ENCODE data around the gene MPDZ. TPM values are rescaled to one million over a fixed set of nuclear protein-coding genes. Genes with fewer than 3 reads are reported as not detected.

MPDZ gene
- total and polyA plus RNA-seq, 8 donors, result 25.9 to 77.7 (median 70.1) TPM

DNA sequence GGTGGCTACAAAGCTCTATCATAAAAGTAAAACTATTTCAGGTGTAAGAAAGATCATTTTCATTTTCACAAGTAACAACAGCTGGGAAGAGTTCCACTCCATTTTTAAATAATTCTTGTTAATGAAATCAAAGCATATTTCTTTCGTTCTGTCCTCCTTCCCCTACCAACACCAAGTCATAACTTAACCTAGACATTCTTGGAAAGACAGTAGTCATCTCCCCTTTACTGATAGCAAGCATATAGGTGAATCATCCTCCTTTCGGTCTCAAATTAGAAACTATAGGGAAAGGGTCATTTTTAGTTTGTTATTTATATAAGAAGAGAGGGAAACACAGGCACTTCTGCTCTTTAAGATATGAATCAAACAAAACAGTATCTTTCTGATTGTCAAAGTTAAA lies 38.2 kb downstream of the MPDZ start:
- no peak overlapping the region for H3K27ac ChIP-seq
- ATAC-seq, result no peak
- no peaks in the 10 kb centered on the region for H3K9me3 ChIP-seq
- no peaks in the 10 kb centered on the region for H3K4me1 ChIP-seq
- H3K4me3 ChIP-seq, result no peak overlapping the region
- TF ChIP-seq CTCF (IDR thresholded peaks at IDR 0.05), result no peak
- intact Hi-C loops (cut with DNase I), result no loop called here
- H3K27me3 ChIP-seq, result no peaks in the 10 kb centered on the region
- H3K36me3 ChIP-seq, result no peaks in the 10 kb centered on the region
- no peak for DNase-seq

DNA sequence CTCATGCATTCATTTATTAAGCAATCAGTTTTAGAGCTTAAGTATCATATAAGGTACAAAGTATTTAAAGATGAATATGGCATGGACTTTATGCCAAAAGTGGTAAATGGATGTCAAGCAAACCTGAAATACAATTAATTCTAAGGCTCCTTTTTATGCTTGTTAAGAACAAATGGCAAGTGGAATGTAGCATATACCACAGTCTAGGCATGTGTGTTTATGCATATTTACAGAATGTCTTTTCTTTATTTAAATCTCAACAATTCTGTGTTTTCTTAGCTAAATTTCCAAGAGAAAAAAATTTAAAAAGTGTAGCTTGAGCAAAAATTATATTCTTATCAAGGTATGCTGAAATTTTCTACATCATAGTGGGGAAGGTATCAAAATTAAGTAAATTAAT lies 39.8 kb downstream of the MPDZ start:
- TF ChIP-seq CTCF (IDR thresholded peaks at IDR 0.05), result no peak
- H3K27ac ChIP-seq, result no peak overlapping the region
- no peak overlapping the region for H3K4me3 ChIP-seq
- DNase-seq (no peak), ATAC-seq (no peak)
- H3K4me1 ChIP-seq, result no peaks in the 10 kb centered on the region
- no peaks in the 10 kb centered on the region for H3K9me3 ChIP-seq
- H3K36me3 ChIP-seq, result no peaks in the 10 kb centered on the region
- no peaks in the 10 kb centered on the region for H3K27me3 ChIP-seq
- intact Hi-C loops (cut with DNase I), result no loop called here

- no peak for TF ChIP-seq CTCF (IDR thresholded peaks at IDR 0.05)
- Histone ChIP-seq H3K9me3 (no peaks in the 10 kb centered on the region), H3K4me3 (no peak overlapping the region), H3K4me1 (no peaks in the 10 kb centered on the region), H3K27me3 (no peaks in the 10 kb centered on the region), H3K27ac (no peak overlapping the region), H3K36me3 (no peaks in the 10 kb centered on the region)
- ATAC-seq, result no peak
- no peak for DNase-seq
- intact Hi-C loops (cut with DNase I), result no loop called here
Measured at GRCh38 chr9:13239208-13239607, 40.3 kb downstream of the MPDZ start.

- Histone ChIP-seq H3K27me3 (no peaks in the 10 kb centered on the region), H3K9me3 (no peaks in the 10 kb centered on the region), H3K4me1 (no peaks in the 10 kb centered on the region), H3K4me3 (no peak overlapping the region), H3K36me3 (no peaks in the 10 kb centered on the region), H3K27ac (no peak overlapping the region)
- TF ChIP-seq CTCF (IDR thresholded peaks at IDR 0.05), result no peak
- intact Hi-C loops (cut with DNase I), result no loop called here
- DNase-seq (no peak), ATAC-seq (no peak)
Measured at GRCh38 chr9:13234932-13235331, 44.6 kb downstream of the MPDZ start.

DNA sequence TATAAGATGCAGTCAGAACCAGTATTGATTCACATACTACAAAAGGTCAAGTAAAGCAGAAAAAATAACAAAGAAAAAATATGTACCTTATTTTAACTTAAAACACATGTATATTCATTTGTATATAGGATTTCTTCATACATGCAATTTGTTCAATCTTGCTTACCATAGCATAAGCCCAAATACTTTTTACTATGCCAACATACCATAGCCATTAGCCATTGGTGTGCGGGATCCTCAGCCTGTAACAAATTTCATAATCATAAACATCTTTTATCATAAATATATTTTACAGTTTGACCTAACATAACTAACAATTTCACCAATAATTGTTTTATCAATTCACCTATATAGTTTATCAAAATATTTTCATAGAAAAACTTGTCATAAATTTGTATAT lies 51.1 kb downstream of the MPDZ start:
- no peak overlapping the region for H3K4me3 ChIP-seq
- no peak overlapping the region for H3K27ac ChIP-seq
- DNase-seq (no peak), ATAC-seq (no peak)
- H3K36me3 ChIP-seq, result no peaks in the 10 kb centered on the region
- H3K4me1 ChIP-seq, result no peaks in the 10 kb centered on the region
- H3K27me3 ChIP-seq, result no peaks in the 10 kb centered on the region
- intact Hi-C loops (cut with DNase I), result no loop called here
- H3K9me3 ChIP-seq, result no peaks in the 10 kb centered on the region
- no peak for TF ChIP-seq CTCF (IDR thresholded peaks at IDR 0.05)
